Peyer's patch (tissue), 4 donors: ENCODE measurements around the gene HADHB. TPM values are rescaled to one million over a fixed set of nuclear protein-coding genes. Genes with fewer than 3 reads are reported as not detected.

Experiments used
- DNase-seq, 3 donors: peaks; one replicate each; pipeline ENCODE4 v3.0.0-alpha.2; 2017 to 2019
- H3K27ac ChIP-seq, 4 donors: fragments of 200-600 bp; sonication (generic); one replicate each; pipeline ENCODE4 v1.5.1; 2016 to 2019
- H3K27me3 ChIP-seq, 2 donors: fragments of 200-600 bp; sonication (generic); one replicate each; pipeline ENCODE4 v1.5.1; 2019
- H3K36me3 ChIP-seq, 3 donors: fragments of 200-600 bp; sonication (generic); one replicate each; pipeline ENCODE4 v1.5.1; 2016 to 2019
- H3K4me1 ChIP-seq, 4 donors: fragments of 200-600 bp; sonication (generic); one replicate each; pipeline ENCODE4 v1.5.1; 2016 to 2019
- H3K4me3 ChIP-seq, 4 donors: fragments of 200-600 bp; sonication (generic); 1 replicate in 3 of 4; 2 replicates in 1 of 4; pipeline ENCODE4 v1.5.1; 2016 to 2019; ENCODE audit warnings: mild to moderate bottlenecking in 1 of 4
- H3K9me3 ChIP-seq, 4 donors: fragments of 200-600 bp; sonication (generic); one replicate each; pipeline ENCODE4 v1.5.1; 2016 to 2019; ENCODE audit warnings: mild to moderate bottlenecking in 1 of 4
- CTCF ChIP-seq, 6 experiments: fragments of 450-650 bp in 4 of 6; fragments of 200-600 bp in 2 of 6; sonication (generic) in 1 of 6; IDR thresholded peaks; one replicate each; pipeline ENCODE4 v1.5.1; 2017 to 2019; ENCODE audit warnings: antibody characterized with exemption in 6 of 6, mild to moderate bottlenecking in 3 of 6, moderate library complexity in 1 of 6
- POLR2A ChIP-seq, 2 donors: fragments of 450-650 bp; IDR thresholded peaks; one replicate each; pipeline ENCODE4 v1.5.1; 2017; ENCODE audit warnings: antibody characterized with exemption in 2 of 2, mild to moderate bottlenecking in 2 of 2, moderate library complexity in 2 of 2
- total RNA-seq, 4 donors: library from RNA; depleted of rRNA; stranded (reverse); fragments of >200 nt; gene quantifications; one replicate each; pipeline ENCODE4 v1.1.0, GENCODE V29; 2016

HADHB gene
- total RNA-seq, 4 donors from 2014 or later: 120 to 413 (median 251) TPM

DNA sequence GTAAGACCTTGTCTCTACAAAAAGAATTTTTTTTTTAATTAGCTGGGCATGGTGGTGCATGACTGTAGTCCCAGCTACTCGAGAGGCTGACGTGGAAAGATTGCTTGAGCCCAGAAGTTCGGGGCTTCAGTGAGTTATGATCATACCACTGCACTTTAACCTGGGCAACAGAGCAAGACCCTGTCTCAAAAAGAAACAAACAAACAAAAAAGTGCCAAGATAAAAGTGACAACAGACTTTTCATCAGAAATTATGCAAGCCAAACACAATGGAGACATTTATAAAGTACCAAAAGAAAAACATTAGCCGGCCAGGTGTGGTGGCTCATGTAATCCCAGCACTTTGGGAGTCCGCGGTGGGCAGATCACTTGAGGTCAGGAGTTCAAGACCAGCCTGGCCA lies 27.0 kb upstream of the HADHB start:
- Histone ChIP-seq H3K4me3 (no peak overlapping the region), H3K9me3 (no peaks in the 10 kb centered on the region), H3K27ac (no peak overlapping the region), H3K36me3 (peaks cover 0 to 92% (median 0%) of the 10 kb centered on the region in 3 donors), H3K27me3 (no peaks in the 10 kb centered on the region), H3K4me1 (no peaks in the 10 kb centered on the region)
- DNase-seq: no peak
- TF ChIP-seq CTCF (IDR thresholded peaks at IDR 0.05) (no peak), POLR2A (IDR thresholded peaks at IDR 0.05) (no peak)

GRCh38 chr2:26223018-26223417 lies 21.7 kb upstream of the HADHB start:
- peaks cover 0 to 5% (median 0%) of the 10 kb centered on the region in 4 donors for H3K4me1 ChIP-seq
- no peaks in the 10 kb centered on the region for H3K9me3 ChIP-seq
- TF ChIP-seq CTCF (IDR thresholded peaks at IDR 0.05): no peak
- TF ChIP-seq POLR2A (IDR thresholded peaks at IDR 0.05): no peak
- H3K27ac ChIP-seq: no peak overlapping the region
- DNase-seq: no peak
- H3K36me3 ChIP-seq: peaks cover 0 to 73% (median 0%) of the 10 kb centered on the region in 3 donors
- H3K4me3 ChIP-seq: no peak overlapping the region
- no peaks in the 10 kb centered on the region for H3K27me3 ChIP-seq

- TF ChIP-seq CTCF (IDR thresholded peaks at IDR 0.05): no peak
- no peak for TF ChIP-seq POLR2A (IDR thresholded peaks at IDR 0.05)
- H3K4me3 ChIP-seq: no peak overlapping the region
- DNase-seq: no peak
- peaks cover 0 to 77% (median 0%) of the 10 kb centered on the region in 3 donors for H3K36me3 ChIP-seq
- H3K9me3 ChIP-seq: no peaks in the 10 kb centered on the region
- H3K4me1 ChIP-seq: peaks cover 0 to 5% (median 0%) of the 10 kb centered on the region in 4 donors
- H3K27ac ChIP-seq: no peak overlapping the region
- H3K27me3 ChIP-seq: no peaks in the 10 kb centered on the region
Observed at GRCh38 chr2:26224095-26224494, 20.6 kb upstream of the HADHB start.

DNA sequence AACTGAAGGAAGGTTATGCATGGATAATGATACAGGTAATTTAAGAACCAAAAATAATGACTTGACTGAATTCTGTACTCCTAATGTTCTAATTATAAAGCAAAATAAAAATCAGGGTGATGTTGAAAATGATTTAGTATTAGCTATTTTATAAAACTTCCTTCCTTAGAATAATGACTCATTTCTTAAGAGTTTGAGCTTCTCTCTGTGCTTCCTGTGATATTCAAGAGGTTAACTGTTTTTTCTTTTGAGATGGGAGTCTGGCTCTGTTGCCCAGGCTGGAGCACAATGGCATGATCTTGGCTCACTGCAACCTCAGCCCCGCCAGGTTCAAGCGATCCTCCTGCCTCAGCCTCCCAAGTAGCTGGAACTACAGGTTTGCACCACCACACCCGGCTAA lies 15.1 kb upstream of the HADHB start:
- Histone ChIP-seq H3K36me3 (peaks cover 0 to 94% (median 3%) of the 10 kb centered on the region in 3 donors), H3K27me3 (no peaks in the 10 kb centered on the region), H3K27ac (no peak overlapping the region), H3K4me3 (no peak overlapping the region), H3K9me3 (no peaks in the 10 kb centered on the region), H3K4me1 (peaks cover 0 to 5% (median 0%) of the 10 kb centered on the region in 4 donors)
- no peak for TF ChIP-seq CTCF (IDR thresholded peaks at IDR 0.05)
- no peak for TF ChIP-seq POLR2A (IDR thresholded peaks at IDR 0.05)
- DNase-seq: no peak

GRCh38 chr2:26230806-26231205 lies 13.9 kb upstream of the HADHB start:
- TF ChIP-seq CTCF (IDR thresholded peaks at IDR 0.05) (no peak), POLR2A (IDR thresholded peaks at IDR 0.05) (no peak)
- no peak for DNase-seq
- no peaks in the 10 kb centered on the region for H3K9me3 ChIP-seq
- no peak overlapping the region for H3K27ac ChIP-seq
- no peaks in the 10 kb centered on the region for H3K4me1 ChIP-seq
- no peaks in the 10 kb centered on the region for H3K27me3 ChIP-seq
- no peak overlapping the region for H3K4me3 ChIP-seq
- H3K36me3 ChIP-seq: peaks cover 0 to 99% (median 5%) of the 10 kb centered on the region in 3 donors

DNA sequence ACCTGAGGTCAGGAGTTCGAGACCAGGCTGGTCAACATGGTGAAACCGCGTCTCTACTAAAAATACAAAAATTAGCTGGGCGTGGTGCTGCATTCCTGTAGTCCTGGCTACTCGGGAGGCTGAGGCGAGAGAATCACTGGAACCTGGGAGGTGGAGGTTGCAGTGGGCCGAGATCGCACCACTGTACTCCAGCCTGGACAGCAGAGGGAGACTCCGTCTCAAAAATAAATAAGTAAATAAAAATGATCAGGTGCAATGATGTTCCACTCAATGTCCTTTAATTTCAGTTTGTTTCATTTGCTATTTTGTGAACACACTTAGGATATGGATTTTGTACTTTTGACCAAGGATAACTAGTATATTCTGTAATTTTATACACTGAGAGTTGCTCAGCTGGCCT lies 9.7 kb upstream of the HADHB start:
- Histone ChIP-seq H3K36me3 (peaks cover 0 to 88% (median 5%) of the 10 kb centered on the region in 3 donors), H3K4me3 (no peak overlapping the region), H3K27ac (peak overlapping the region in 1 of 4 donors; percentile 61), H3K27me3 (no peaks in the 10 kb centered on the region), H3K4me1 (peaks cover 0 to 13% (median 0%) of the 10 kb centered on the region in 4 donors), H3K9me3 (no peaks in the 10 kb centered on the region)
- TF ChIP-seq POLR2A (IDR thresholded peaks at IDR 0.05) (no peak), CTCF (IDR thresholded peaks at IDR 0.05) (peak in 4 of 6 experiments; percentile 21 to 56 (median 50))
- no peak for DNase-seq
